ENCODE results near the gene NR2F1-AS1. TPM values are rescaled to one million over a fixed set of nuclear protein-coding genes. Genes with fewer than 3 reads are reported as not detected.

The NR2F1-AS1 gene
- total and polyA plus RNA-seq, 2 of the 4 experiments (the other 2 are of a cell fraction): 12.5 to 12.8 TPM

- TF ChIP-seq RFX5 (IDR thresholded peaks at IDR 0.05; ENCODE audit: low read depth, low read length) (no peak), RCOR1 (IDR thresholded peaks at IDR 0.05; ENCODE audit: insufficient replicate concordance, low read length) (no peak)
These were observed 3.8 kb downstream of the NR2F1-AS1 start (continued) for GRCh38 chr5:93576994-93577853.

Measured in IMR-90 (cell line).